ENCODE results near the gene ACSL1.

DNA sequence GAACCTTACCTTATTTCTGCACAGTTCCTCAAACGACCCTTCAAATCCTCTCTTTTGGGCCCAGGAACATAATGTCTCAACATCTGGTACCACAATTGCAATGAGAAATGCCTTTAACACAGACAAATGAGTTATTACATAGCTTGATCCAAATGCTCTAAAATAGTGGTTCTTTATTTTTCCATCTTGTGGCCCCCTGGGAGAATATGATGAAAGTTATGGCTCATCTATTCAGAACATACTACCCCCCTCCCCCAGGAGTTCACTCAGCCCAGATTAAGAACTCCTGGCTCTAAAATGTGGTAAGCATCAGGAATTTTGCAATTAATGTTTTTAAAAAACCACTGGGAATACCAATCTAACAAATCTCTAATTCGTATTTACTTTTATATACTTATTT lies 68.0 kb downstream of the ACSL1 start:
- TF ChIP-seq, protein P1, sequence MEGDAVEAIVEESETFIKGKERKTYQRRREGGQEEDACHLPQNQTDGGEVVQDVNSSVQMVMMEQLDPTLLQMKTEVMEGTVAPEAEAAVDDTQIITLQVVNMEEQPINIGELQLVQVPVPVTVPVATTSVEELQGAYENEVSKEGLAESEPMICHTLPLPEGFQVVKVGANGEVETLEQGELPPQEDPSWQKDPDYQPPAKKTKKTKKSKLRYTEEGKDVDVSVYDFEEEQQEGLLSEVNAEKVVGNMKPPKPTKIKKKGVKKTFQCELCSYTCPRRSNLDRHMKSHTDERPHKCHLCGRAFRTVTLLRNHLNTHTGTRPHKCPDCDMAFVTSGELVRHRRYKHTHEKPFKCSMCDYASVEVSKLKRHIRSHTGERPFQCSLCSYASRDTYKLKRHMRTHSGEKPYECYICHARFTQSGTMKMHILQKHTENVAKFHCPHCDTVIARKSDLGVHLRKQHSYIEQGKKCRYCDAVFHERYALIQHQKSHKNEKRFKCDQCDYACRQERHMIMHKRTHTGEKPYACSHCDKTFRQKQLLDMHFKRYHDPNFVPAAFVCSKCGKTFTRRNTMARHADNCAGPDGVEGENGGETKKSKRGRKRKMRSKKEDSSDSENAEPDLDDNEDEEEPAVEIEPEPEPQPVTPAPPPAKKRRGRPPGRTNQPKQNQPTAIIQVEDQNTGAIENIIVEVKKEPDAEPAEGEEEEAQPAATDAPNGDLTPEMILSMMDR (conservative IDR thresholded peaks at IDR 0.05) = no peak
- no peak for TF ChIP-seq ZFX (IDR thresholded peaks at IDR 0.05)
